ENCODE data around the gene MYLK2.

GRCh38 chr20:31879143-31879987, 60.2 kb downstream of the MYLK2 start:
- TF ChIP-seq POLR2AphosphoS5 (IDR thresholded peaks at IDR 0.05; ENCODE audit: low read depth, low read length): peak; percentile 25; the same call in 1 of the 2 replicates
- no peak for TF ChIP-seq TAF1 (IDR thresholded peaks at IDR 0.05; ENCODE audit: borderline replicate concordance, insufficient read depth, low read length)
- TF ChIP-seq, protein P1, sequence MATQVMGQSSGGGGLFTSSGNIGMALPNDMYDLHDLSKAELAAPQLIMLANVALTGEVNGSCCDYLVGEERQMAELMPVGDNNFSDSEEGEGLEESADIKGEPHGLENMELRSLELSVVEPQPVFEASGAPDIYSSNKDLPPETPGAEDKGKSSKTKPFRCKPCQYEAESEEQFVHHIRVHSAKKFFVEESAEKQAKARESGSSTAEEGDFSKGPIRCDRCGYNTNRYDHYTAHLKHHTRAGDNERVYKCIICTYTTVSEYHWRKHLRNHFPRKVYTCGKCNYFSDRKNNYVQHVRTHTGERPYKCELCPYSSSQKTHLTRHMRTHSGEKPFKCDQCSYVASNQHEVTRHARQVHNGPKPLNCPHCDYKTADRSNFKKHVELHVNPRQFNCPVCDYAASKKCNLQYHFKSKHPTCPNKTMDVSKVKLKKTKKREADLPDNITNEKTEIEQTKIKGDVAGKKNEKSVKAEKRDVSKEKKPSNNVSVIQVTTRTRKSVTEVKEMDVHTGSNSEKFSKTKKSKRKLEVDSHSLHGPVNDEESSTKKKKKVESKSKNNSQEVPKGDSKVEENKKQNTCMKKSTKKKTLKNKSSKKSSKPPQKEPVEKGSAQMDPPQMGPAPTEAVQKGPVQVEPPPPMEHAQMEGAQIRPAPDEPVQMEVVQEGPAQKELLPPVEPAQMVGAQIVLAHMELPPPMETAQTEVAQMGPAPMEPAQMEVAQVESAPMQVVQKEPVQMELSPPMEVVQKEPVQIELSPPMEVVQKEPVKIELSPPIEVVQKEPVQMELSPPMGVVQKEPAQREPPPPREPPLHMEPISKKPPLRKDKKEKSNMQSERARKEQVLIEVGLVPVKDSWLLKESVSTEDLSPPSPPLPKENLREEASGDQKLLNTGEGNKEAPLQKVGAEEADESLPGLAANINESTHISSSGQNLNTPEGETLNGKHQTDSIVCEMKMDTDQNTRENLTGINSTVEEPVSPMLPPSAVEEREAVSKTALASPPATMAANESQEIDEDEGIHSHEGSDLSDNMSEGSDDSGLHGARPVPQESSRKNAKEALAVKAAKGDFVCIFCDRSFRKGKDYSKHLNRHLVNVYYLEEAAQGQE (IDR thresholded peaks at IDR 0.05; ENCODE audit: insufficient read depth in 1 of 2, low read depth in 2 of 2, low read length in 2 of 2): no peak
- no peak for TF ChIP-seq FOXP2 (optimal IDR thresholded peaks at IDR 0.05; ENCODE audit: borderline replicate concordance, extremely low read depth, extremely low read length, insufficient read depth)
